Stimulated activated CD4-positive, alpha-beta T cell treated with anti-CD3 and anti-CD28 coated beads, TNF-alpha, amount 100 ng/mL, for 1 hour (primary cell): ENCODE results near the gene GSAP.

ENCODE experiments used
- DNase-seq, 3 donors: peaks; one replicate each; pipeline ENCODE4 v3.0.0-alpha.2; 2020; ENCODE audit warnings: low read depth in 3 of 3, low spot score in 1 of 3

The GSAP gene

GRCh38 chr7:77409739-77410547, 6.2 kb downstream of the GSAP start:
- no peak for DNase-seq

GRCh38 chr7:77409005-77409738, 7.0 kb downstream of the GSAP start:
- DNase-seq, result no peak

GRCh38 chr7:77407906-77408305, 8.2 kb downstream of the GSAP start:
- DNase-seq, result no peak

GRCh38 chr7:77406421-77406820, 9.7 kb downstream of the GSAP start:
- no peak for DNase-seq

- DNase-seq, result no peak
Observed at GRCh38 chr7:77404641-77405040, 11.5 kb downstream of the GSAP start.

- DNase-seq, result no peak
Observed at GRCh38 chr7:77403957-77404356, 12.2 kb downstream of the GSAP start.

- no peak for DNase-seq
Observed at GRCh38 chr7:77402818-77403217, 13.3 kb downstream of the GSAP start.

GRCh38 chr7:77401002-77401401, 15.1 kb downstream of the GSAP start:
- DNase-seq, result no peak

GRCh38 chr7:77399816-77400215, 16.3 kb downstream of the GSAP start:
- no peak for DNase-seq

- DNase-seq, result no peak
Observed at GRCh38 chr7:77396894-77397547, 19.1 kb downstream of the GSAP start.

GRCh38 chr7:77395626-77396025, 20.5 kb downstream of the GSAP start:
- no peak for DNase-seq

GRCh38 chr7:77393954-77394353, 22.2 kb downstream of the GSAP start:
- DNase-seq, result no peak

- peak in 1 of 3 donors; percentile 15 for DNase-seq
Observed at GRCh38 chr7:77393261-77393660, 22.9 kb downstream of the GSAP start.

GRCh38 chr7:77391230-77391629, 24.9 kb downstream of the GSAP start:
- no peak for DNase-seq

- no peak for DNase-seq
Observed at GRCh38 chr7:77388055-77388641, 28.0 kb downstream of the GSAP start.

- DNase-seq, result no peak
Observed at GRCh38 chr7:77386165-77386822, 29.9 kb downstream of the GSAP start.

GRCh38 chr7:77383333-77383740, 32.8 kb downstream of the GSAP start:
- DNase-seq, result no peak

- DNase-seq, result no peak
Observed at GRCh38 chr7:77382532-77382931, 33.6 kb downstream of the GSAP start.

- no peak for DNase-seq
Observed at GRCh38 chr7:77378584-77378983, 37.6 kb downstream of the GSAP start.

GRCh38 chr7:77370606-77371005, 45.5 kb downstream of the GSAP start:
- no peak for DNase-seq

GRCh38 chr7:77368974-77369373, 47.2 kb downstream of the GSAP start:
- no peak for DNase-seq
